Body of pancreas (tissue), 4 donors: ENCODE data around the gene OR2T1.

Source experiments
- POLR2A ChIP-seq, 3 donors: fragments of 450-650 bp; IDR thresholded peaks; one replicate each; pipeline ENCODE4 v1.6.1; 2016; ENCODE audit warnings: antibody characterized with exemption in 3 of 3, mild to moderate bottlenecking in 2 of 3
- TF ChIP-seq, protein P1 (sequence below), 7 experiments: fragments of 450-650 bp in 4 of 7; fragments of 200-600 bp in 3 of 7; sonication (generic) in 3 of 7; IDR thresholded peaks; one replicate each; pipeline ENCODE4 v1.5.1; 2016 to 2019; ENCODE audit warnings: antibody characterized with exemption in 7 of 7

DNA sequence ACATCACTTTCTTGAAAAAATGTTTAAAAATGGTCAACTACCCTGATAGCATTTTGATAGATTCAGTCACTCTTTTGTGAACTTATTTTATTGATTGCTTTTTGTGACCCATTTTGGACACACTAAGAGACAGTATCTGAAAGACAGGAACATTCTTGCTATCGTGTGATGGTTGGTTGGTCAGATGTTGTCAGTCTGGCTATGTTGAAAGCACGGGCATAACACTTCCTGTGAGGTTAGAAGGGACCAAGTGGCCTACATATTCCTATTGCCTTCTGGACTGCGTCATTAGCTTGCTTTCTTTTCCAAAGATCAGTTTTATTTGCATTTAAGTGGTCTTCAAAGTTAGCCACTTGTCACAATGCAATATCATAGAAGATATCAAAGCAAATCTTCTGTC, 25.9 kb upstream of the OR2T1 start:
- TF ChIP-seq, protein P1, sequence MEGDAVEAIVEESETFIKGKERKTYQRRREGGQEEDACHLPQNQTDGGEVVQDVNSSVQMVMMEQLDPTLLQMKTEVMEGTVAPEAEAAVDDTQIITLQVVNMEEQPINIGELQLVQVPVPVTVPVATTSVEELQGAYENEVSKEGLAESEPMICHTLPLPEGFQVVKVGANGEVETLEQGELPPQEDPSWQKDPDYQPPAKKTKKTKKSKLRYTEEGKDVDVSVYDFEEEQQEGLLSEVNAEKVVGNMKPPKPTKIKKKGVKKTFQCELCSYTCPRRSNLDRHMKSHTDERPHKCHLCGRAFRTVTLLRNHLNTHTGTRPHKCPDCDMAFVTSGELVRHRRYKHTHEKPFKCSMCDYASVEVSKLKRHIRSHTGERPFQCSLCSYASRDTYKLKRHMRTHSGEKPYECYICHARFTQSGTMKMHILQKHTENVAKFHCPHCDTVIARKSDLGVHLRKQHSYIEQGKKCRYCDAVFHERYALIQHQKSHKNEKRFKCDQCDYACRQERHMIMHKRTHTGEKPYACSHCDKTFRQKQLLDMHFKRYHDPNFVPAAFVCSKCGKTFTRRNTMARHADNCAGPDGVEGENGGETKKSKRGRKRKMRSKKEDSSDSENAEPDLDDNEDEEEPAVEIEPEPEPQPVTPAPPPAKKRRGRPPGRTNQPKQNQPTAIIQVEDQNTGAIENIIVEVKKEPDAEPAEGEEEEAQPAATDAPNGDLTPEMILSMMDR (IDR thresholded peaks at IDR 0.05), result no peak
- no peak for TF ChIP-seq POLR2A (IDR thresholded peaks at IDR 0.05)
